ENCODE results near the gene NMT1.

- TF ChIP-seq GATA2 (IDR thresholded peaks at IDR 0.05; ENCODE audit: low read depth, low read length) (no peak), GATA3 (IDR thresholded peaks at IDR 0.05; ENCODE audit: low read depth, low read length) (no peak)
Observed at GRCh38 chr17:45090711-45091110, 29.6 kb downstream of the NMT1 start.

All from SH-SY5Y (cell line).